A549 (cell line): ENCODE measurements around the gene PIK3IP1.

Source experiments
- SMC3 ChIP-seq: fragments of >200 bp; sonication (Bioruptor Twin); formaldehyde crosslinking; IDR thresholded peaks from 3 replicates; pipeline ENCODE4 v1.6.1; 2018; ENCODE audit warnings: inconsistent platforms
- TF ChIP-seq, protein P1 (sequence below): fragments of >200 bp; sonication (Bioruptor Twin); formaldehyde crosslinking; IDR thresholded peaks from 3 replicates; pipeline ENCODE4 v1.5.1; 2016

DNA sequence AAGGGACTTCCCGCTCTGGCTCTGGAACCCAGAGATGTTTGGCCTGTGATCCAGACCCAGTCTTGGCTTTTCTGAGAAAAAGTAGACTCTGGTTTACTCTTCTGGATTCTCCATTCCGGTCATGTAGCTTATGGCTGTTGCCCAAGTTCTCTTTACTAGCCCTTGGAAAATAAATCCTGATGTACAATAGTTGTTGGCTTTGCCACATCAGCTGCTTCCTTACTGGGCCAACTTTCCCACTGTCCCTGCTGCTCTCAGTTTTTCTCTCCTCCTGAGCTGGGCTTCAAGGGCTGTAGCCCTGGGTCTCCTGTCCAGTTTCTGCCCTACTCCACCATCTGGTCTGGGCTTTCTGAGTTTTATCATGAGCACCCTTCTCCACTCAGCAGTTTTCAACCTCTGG lies 41.4 kb upstream of the PIK3IP1 start:
- TF ChIP-seq, protein P1, sequence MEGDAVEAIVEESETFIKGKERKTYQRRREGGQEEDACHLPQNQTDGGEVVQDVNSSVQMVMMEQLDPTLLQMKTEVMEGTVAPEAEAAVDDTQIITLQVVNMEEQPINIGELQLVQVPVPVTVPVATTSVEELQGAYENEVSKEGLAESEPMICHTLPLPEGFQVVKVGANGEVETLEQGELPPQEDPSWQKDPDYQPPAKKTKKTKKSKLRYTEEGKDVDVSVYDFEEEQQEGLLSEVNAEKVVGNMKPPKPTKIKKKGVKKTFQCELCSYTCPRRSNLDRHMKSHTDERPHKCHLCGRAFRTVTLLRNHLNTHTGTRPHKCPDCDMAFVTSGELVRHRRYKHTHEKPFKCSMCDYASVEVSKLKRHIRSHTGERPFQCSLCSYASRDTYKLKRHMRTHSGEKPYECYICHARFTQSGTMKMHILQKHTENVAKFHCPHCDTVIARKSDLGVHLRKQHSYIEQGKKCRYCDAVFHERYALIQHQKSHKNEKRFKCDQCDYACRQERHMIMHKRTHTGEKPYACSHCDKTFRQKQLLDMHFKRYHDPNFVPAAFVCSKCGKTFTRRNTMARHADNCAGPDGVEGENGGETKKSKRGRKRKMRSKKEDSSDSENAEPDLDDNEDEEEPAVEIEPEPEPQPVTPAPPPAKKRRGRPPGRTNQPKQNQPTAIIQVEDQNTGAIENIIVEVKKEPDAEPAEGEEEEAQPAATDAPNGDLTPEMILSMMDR = no peak
- no peak for TF ChIP-seq SMC3
